HepG2 (cell line): ENCODE results near the gene CYB5D1. TPM values are rescaled to one million over a fixed set of nuclear protein-coding genes. Genes with fewer than 3 reads are reported as not detected.

Source experiments
- ADNP ChIP-seq: sonication (generic); formaldehyde crosslinking; IDR thresholded peaks from 2 replicates; pipeline ENCODE4 v1.4.0; 2020; ENCODE audit warnings: missing genetic modification reagents
- FOXK1 ChIP-seq: sonication (generic); formaldehyde crosslinking; IDR thresholded peaks from 2 replicates; pipeline ENCODE4 v1.4.0; 2020; ENCODE audit warnings: low read depth, missing genetic modification reagents, borderline replicate concordance
- FOXP4 ChIP-seq: sonication (generic); formaldehyde crosslinking; IDR thresholded peaks from 2 replicates; pipeline ENCODE4 v1.4.0; 2020; ENCODE audit warnings: missing genetic modification reagents
- HNRNPL ChIP-seq: fragments of 200-400 bp; formaldehyde crosslinking; IDR thresholded peaks from 2 replicates; pipeline ENCODE4 v1.6.1; 2017; ENCODE audit warnings: mild to moderate bottlenecking, low read depth, low read length
- MIER2 ChIP-seq: IDR thresholded peaks from 2 replicates; pipeline ENCODE4 v1.6.1; 2016; ENCODE audit warnings: missing biosample characterization, missing genetic modification reagents
- NR2F6 ChIP-seq, 2 experiments: IDR thresholded peaks; 2 replicates each; pipeline ENCODE4 v1.6.1; 2016; ENCODE audit warnings: antibody characterized with exemption in 1 of 2, mild to moderate bottlenecking in 1 of 2
- PRPF4 ChIP-seq: fragments of 200-400 bp; formaldehyde crosslinking; IDR thresholded peaks from 2 replicates; pipeline ENCODE4 v1.6.1; 2016; ENCODE audit warnings: low read length, low read depth; ENCODE audit not compliant: poor library complexity, severe bottlenecking
- THAP7 ChIP-seq: sonication (generic); formaldehyde crosslinking; IDR thresholded peaks from 2 replicates; pipeline ENCODE4 v1.8.1; 2023; ENCODE audit warnings: mild to moderate bottlenecking, missing genetic modification reagents
- THAP9 ChIP-seq: sonication (generic); formaldehyde crosslinking; IDR thresholded peaks from 2 replicates; pipeline ENCODE4; 2020; ENCODE audit warnings: missing genetic modification reagents, mild to moderate bottlenecking, borderline replicate concordance
- ZNF224 ChIP-seq: sonication (generic); formaldehyde crosslinking; IDR thresholded peaks from 2 replicates; pipeline ENCODE4 v1.5.0; 2020; ENCODE audit warnings: mild to moderate bottlenecking, missing genetic modification reagents
- ZNF562 ChIP-seq: sonication (generic); formaldehyde crosslinking; IDR thresholded peaks from 2 replicates; pipeline ENCODE4 v1.8.0; 2022; ENCODE audit warnings: missing genetic modification reagents, borderline replicate concordance
- ZNF580 ChIP-seq: IDR thresholded peaks from 2 replicates; pipeline ENCODE4 v1.6.1; 2016; ENCODE audit warnings: low read depth, borderline replicate concordance
- ZNF589 ChIP-seq: sonication (generic); formaldehyde crosslinking; conservative IDR thresholded peaks from 2 replicates; pipeline ENCODE4 v1.8.0; 2022; ENCODE audit warnings: mild to moderate bottlenecking, moderate library complexity, missing genetic modification reagents
- ZNF605 ChIP-seq: sonication (generic); formaldehyde crosslinking; IDR thresholded peaks from 2 replicates; pipeline ENCODE4 v1.8.0; 2022; ENCODE audit warnings: mild to moderate bottlenecking, missing genetic modification reagents
- polyA plus RNA-seq, 8 experiments: library from polyadenylated mRNA; depleted of rRNA in 3 of 8; stranded (reverse) in 7 of 8; unstranded in 1 of 8; fragments of >200 nt; fragmentation: Illumina TruSeq in 4 of 8; extraction: Trizol in 4 of 8; gene quantifications; 2 replicates each; pipeline versions ENCODE4 v1.2.1 to v1.2.3, GENCODE V29; 2011 to 2016; ENCODE audit warnings: low read depth in 4 of 8, missing spikeins in 1 of 8, mixed read lengths in 1 of 8; ENCODE audit not compliant: insufficient read depth in 1 of 8
- total RNA-seq, 5 experiments: library from RNA; depleted of rRNA; stranded (reverse); fragments of >200 nt; fragmentation: Illumina TruSeq; extraction: Trizol; gene quantifications; 2 replicates each; pipeline ENCODE4 v1.2.3, GENCODE V29; 2016; ENCODE audit warnings: low read depth in 1 of 5
- TF ChIP-seq, protein P1 (sequence below): sonication (generic); formaldehyde crosslinking; IDR thresholded peaks from 2 replicates; pipeline ENCODE4 v1.5.1; 2020; ENCODE audit warnings: mild to moderate bottlenecking, missing genetic modification reagents, borderline replicate concordance

The CYB5D1 gene
- total and polyA plus RNA-seq, 2 of the 13 experiments (the other 11 are each of a cell fraction or from before 2014, with no cell fraction given) = 8.9 to 17.0 TPM

GRCh38 chr17:7836596-7837407 lies 21.0 kb upstream of the CYB5D1 start (continued):
- peak; percentile 91 for TF ChIP-seq FOXP4 (CRISPR knock-in tag)
- no peak for TF ChIP-seq THAP7 (CRISPR knock-in tag)
- TF ChIP-seq HNRNPL = peak; percentile 93
- peak; percentile 75; the same call in 1 of the 2 replicates for TF ChIP-seq MIER2 (CRISPR knock-in tag)
- TF ChIP-seq, protein P1, sequence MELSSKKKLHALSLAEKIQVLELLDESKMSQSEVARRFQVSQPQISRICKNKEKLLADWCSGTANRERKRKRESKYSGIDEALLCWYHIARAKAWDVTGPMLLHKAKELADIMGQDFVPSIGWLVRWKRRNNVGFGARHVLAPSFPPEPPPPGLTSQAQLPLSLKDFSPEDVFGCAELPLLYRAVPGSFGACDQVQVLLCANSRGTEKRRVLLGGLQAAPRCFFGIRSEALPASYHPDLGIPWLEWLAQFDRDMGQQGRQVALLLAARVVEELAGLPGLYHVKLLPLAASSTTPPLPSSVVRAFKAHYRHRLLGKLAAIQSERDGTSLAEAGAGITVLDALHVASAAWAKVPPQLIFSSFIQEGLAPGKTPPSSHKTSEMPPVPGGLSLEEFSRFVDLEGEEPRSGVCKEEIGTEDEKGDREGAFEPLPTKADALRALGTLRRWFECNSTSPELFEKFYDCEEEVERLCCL (CRISPR knock-in tag) = no peak
- TF ChIP-seq ZNF605 (CRISPR knock-in tag) = peak; percentile 89
- TF ChIP-seq ZNF224 (CRISPR knock-in tag) = no peak
- peak; percentile 92 for TF ChIP-seq THAP9 (CRISPR knock-in tag)
- TF ChIP-seq FOXK1 (CRISPR knock-in tag) = peak; percentile 95; the same call in 1 of the 2 replicates
- peak; percentile 97 for TF ChIP-seq PRPF4
- TF ChIP-seq ZNF562 = no peak
- TF ChIP-seq ZNF589 (CRISPR knock-in tag) = peak; percentile 77; the same call in 1 of the 2 replicates
- TF ChIP-seq ADNP (CRISPR knock-in tag) = no peak
- peak; percentile 94 for TF ChIP-seq ZNF580 (CRISPR knock-in tag)
- peak; percentile 99 for TF ChIP-seq NR2F6 (IDR thresholded peaks at IDR 0.05)
- peak; percentile 99 for TF ChIP-seq NR2F6 (CRISPR knock-in tag; IDR thresholded peaks at IDR 0.05)
